Brain pericyte (primary cell): ENCODE measurements around the gene UBTD1.
"Not testable (repeated sequence)": the region's sequence is repeated elsewhere in the genome, so short reads cannot be mapped to it uniquely, and the experiment has no call there.

Experiments
- DNase-seq: peaks from one replicate; pipeline ENCODE4 v3.0.0-alpha.2; 2012; ENCODE audit warnings: low read depth, low spot score

The UBTD1 gene

GRCh38 chr10:97498841-97499560 lies at the start of gene UBTD1:
TSS of gene UBTD1 (plus strand) at chr10:97498924. CDS start at chr10:97499204, 280 bp downstream.
- DNase-seq, result no peak

GRCh38 chr10:97450828-97451227 lies 47.9 kb upstream of the UBTD1 start:
- no peak for DNase-seq

- no peak for DNase-seq
Observed at GRCh38 chr10:97451605-97452004, 47.1 kb upstream of the UBTD1 start.

- DNase-seq, result no peak
Observed at GRCh38 chr10:97452352-97452751, 46.4 kb upstream of the UBTD1 start.

GRCh38 chr10:97454330-97455036 lies 44.2 kb upstream of the UBTD1 start:
- no peak for DNase-seq

GRCh38 chr10:97456034-97456685 lies 42.6 kb upstream of the UBTD1 start:
- no peak for DNase-seq

- DNase-seq, result no peak
Observed at GRCh38 chr10:97456686-97457065, 42.0 kb upstream of the UBTD1 start.

GRCh38 chr10:97459111-97459510 lies 39.6 kb upstream of the UBTD1 start:
- no peak for DNase-seq

GRCh38 chr10:97459933-97460332 lies 38.8 kb upstream of the UBTD1 start:
- DNase-seq, result no peak

- no peak for DNase-seq
Observed at GRCh38 chr10:97462309-97462708, 36.4 kb upstream of the UBTD1 start.

- DNase-seq, result no peak
Observed at GRCh38 chr10:97463363-97464132, 35.2 kb upstream of the UBTD1 start.

- no peak for DNase-seq
Observed at GRCh38 chr10:97464226-97464625, 34.5 kb upstream of the UBTD1 start.

GRCh38 chr10:97465982-97466381 lies 32.7 kb upstream of the UBTD1 start:
- DNase-seq, result no peak

GRCh38 chr10:97466755-97467154 lies 32.0 kb upstream of the UBTD1 start:
- no peak for DNase-seq

- DNase-seq, result no peak
Observed at GRCh38 chr10:97468162-97468561, 30.6 kb upstream of the UBTD1 start.

GRCh38 chr10:97468781-97469180 lies 29.9 kb upstream of the UBTD1 start:
- not testable (repeated sequence) for DNase-seq

GRCh38 chr10:97474918-97475317 lies 23.8 kb upstream of the UBTD1 start:
- no peak for DNase-seq

- no peak for DNase-seq
Observed at GRCh38 chr10:97475936-97476594, 22.7 kb upstream of the UBTD1 start.

- not testable (repeated sequence) for DNase-seq
Observed at GRCh38 chr10:97479410-97479809, 19.3 kb upstream of the UBTD1 start.

- DNase-seq, result no peak
Observed at GRCh38 chr10:97479939-97480338, 18.8 kb upstream of the UBTD1 start.

GRCh38 chr10:97481071-97481470 lies 17.7 kb upstream of the UBTD1 start:
- DNase-seq, result no peak
